Peyer's patch (tissue), 4 donors: ENCODE results near the gene GIGYF2. TPM values are rescaled to one million over a fixed set of nuclear protein-coding genes. Genes with fewer than 3 reads are reported as not detected.

Source experiments
- DNase-seq, 3 donors: peaks; one replicate each; pipeline ENCODE4 v3.0.0-alpha.2; 2017 to 2019
- H3K27ac ChIP-seq, 4 donors: fragments of 200-600 bp; sonication (generic); one replicate each; pipeline ENCODE4 v1.5.1; 2016 to 2019
- H3K27me3 ChIP-seq, 2 donors: fragments of 200-600 bp; sonication (generic); one replicate each; pipeline ENCODE4 v1.5.1; 2019
- H3K36me3 ChIP-seq, 3 donors: fragments of 200-600 bp; sonication (generic); one replicate each; pipeline ENCODE4 v1.5.1; 2016 to 2019
- H3K4me1 ChIP-seq, 4 donors: fragments of 200-600 bp; sonication (generic); one replicate each; pipeline ENCODE4 v1.5.1; 2016 to 2019
- H3K4me3 ChIP-seq, 4 donors: fragments of 200-600 bp; sonication (generic); 1 replicate in 3 of 4; 2 replicates in 1 of 4; pipeline ENCODE4 v1.5.1; 2016 to 2019; ENCODE audit warnings: mild to moderate bottlenecking in 1 of 4
- H3K9me3 ChIP-seq, 4 donors: fragments of 200-600 bp; sonication (generic); one replicate each; pipeline ENCODE4 v1.5.1; 2016 to 2019; ENCODE audit warnings: mild to moderate bottlenecking in 1 of 4
- CTCF ChIP-seq, 6 experiments: fragments of 450-650 bp in 4 of 6; fragments of 200-600 bp in 2 of 6; sonication (generic) in 1 of 6; IDR thresholded peaks; one replicate each; pipeline ENCODE4 v1.5.1; 2017 to 2019; ENCODE audit warnings: antibody characterized with exemption in 6 of 6, mild to moderate bottlenecking in 3 of 6, moderate library complexity in 1 of 6
- POLR2A ChIP-seq, 2 donors: fragments of 450-650 bp; IDR thresholded peaks; one replicate each; pipeline ENCODE4 v1.5.1; 2017; ENCODE audit warnings: antibody characterized with exemption in 2 of 2, mild to moderate bottlenecking in 2 of 2, moderate library complexity in 2 of 2
- total RNA-seq, 4 donors: library from RNA; depleted of rRNA; stranded (reverse); fragments of >200 nt; gene quantifications; one replicate each; pipeline ENCODE4 v1.1.0, GENCODE V29; 2016

The GIGYF2 gene
- total RNA-seq, 4 donors from 2014 or later, result 82.5 to 126 (median 90.1) TPM

- peaks cover 0 to 8% (median 0%) of the 10 kb centered on the region in 4 donors for H3K4me1 ChIP-seq
- peaks cover 0 to 28% (median 0%) of the 10 kb centered on the region in 3 donors for H3K36me3 ChIP-seq
- TF ChIP-seq CTCF (IDR thresholded peaks at IDR 0.05), result no peak
- TF ChIP-seq POLR2A (IDR thresholded peaks at IDR 0.05), result no peak
- H3K27ac ChIP-seq, result no peak overlapping the region
- no peaks in the 10 kb centered on the region for H3K27me3 ChIP-seq
- H3K9me3 ChIP-seq, result no peaks in the 10 kb centered on the region
- no peak overlapping the region for H3K4me3 ChIP-seq
- DNase-seq, result no peak
Measured at GRCh38 chr2:232721261-232721660, 24.1 kb downstream of the GIGYF2 start.

GRCh38 chr2:232721882-232722281 is 24.8 kb downstream of the GIGYF2 start:
- TF ChIP-seq CTCF (IDR thresholded peaks at IDR 0.05) (no peak), POLR2A (IDR thresholded peaks at IDR 0.05) (no peak)
- Histone ChIP-seq H3K36me3 (peaks cover 0 to 28% (median 0%) of the 10 kb centered on the region in 3 donors), H3K4me1 (peaks cover 0 to 8% (median 0%) of the 10 kb centered on the region in 4 donors), H3K4me3 (no peak overlapping the region), H3K27me3 (no peaks in the 10 kb centered on the region), H3K27ac (no peak overlapping the region), H3K9me3 (no peaks in the 10 kb centered on the region)
- no peak for DNase-seq

- H3K27ac ChIP-seq, result no peak overlapping the region
- TF ChIP-seq CTCF (IDR thresholded peaks at IDR 0.05) (no peak), POLR2A (IDR thresholded peaks at IDR 0.05) (no peak)
- H3K36me3 ChIP-seq, result peaks cover 0 to 20% (median 0%) of the 10 kb centered on the region in 3 donors
- no peak overlapping the region for H3K4me3 ChIP-seq
- no peaks in the 10 kb centered on the region for H3K27me3 ChIP-seq
- no peaks in the 10 kb centered on the region for H3K9me3 ChIP-seq
- peaks cover 0 to 8% (median 0%) of the 10 kb centered on the region in 4 donors for H3K4me1 ChIP-seq
- DNase-seq, result no peak
Measured at GRCh38 chr2:232723027-232723426, 25.9 kb downstream of the GIGYF2 start.

GRCh38 chr2:232728785-232729184 is 31.7 kb downstream of the GIGYF2 start:
- Histone ChIP-seq H3K4me1 (no peaks in the 10 kb centered on the region), H3K27ac (no peak overlapping the region), H3K27me3 (no peaks in the 10 kb centered on the region), H3K36me3 (peaks cover 0 to 37% (median 2%) of the 10 kb centered on the region in 3 donors), H3K4me3 (no peak overlapping the region), H3K9me3 (no peaks in the 10 kb centered on the region)
- no peak for DNase-seq
- TF ChIP-seq POLR2A (IDR thresholded peaks at IDR 0.05) (no peak), CTCF (IDR thresholded peaks at IDR 0.05) (no peak)

- Histone ChIP-seq H3K4me3 (no peak overlapping the region), H3K4me1 (no peaks in the 10 kb centered on the region), H3K27ac (no peak overlapping the region), H3K36me3 (peaks cover 0 to 36% (median 2%) of the 10 kb centered on the region in 3 donors), H3K9me3 (no peaks in the 10 kb centered on the region), H3K27me3 (no peaks in the 10 kb centered on the region)
- no peak for DNase-seq
- TF ChIP-seq CTCF (IDR thresholded peaks at IDR 0.05), result no peak
- TF ChIP-seq POLR2A (IDR thresholded peaks at IDR 0.05), result no peak
Measured at GRCh38 chr2:232731470-232731869, 34.3 kb downstream of the GIGYF2 start.

- Histone ChIP-seq H3K4me1 (no peaks in the 10 kb centered on the region), H3K9me3 (no peaks in the 10 kb centered on the region), H3K27ac (no peak overlapping the region), H3K27me3 (no peaks in the 10 kb centered on the region), H3K36me3 (peaks cover 0 to 4% (median 0%) of the 10 kb centered on the region in 3 donors), H3K4me3 (no peak overlapping the region)
- TF ChIP-seq POLR2A (IDR thresholded peaks at IDR 0.05) (no peak), CTCF (IDR thresholded peaks at IDR 0.05) (no peak)
- no peak for DNase-seq
Measured at GRCh38 chr2:232741294-232741693, 44.2 kb downstream of the GIGYF2 start.
